ENCODE results near the gene SLC1A4. TPM values are rescaled to one million over a fixed set of nuclear protein-coding genes. Genes with fewer than 3 reads are reported as not detected.

Gene SLC1A4
- total and polyA plus RNA-seq, 8 donors, result 10.9 to 72.7 (median 23.1) TPM

GRCh38 chr2:64989982-64990614 lies 899 bp downstream of the SLC1A4 start:
- Histone ChIP-seq H3K27ac (peak overlapping the region; percentile 80 to 96 (median 93)), H3K4me1 (peaks cover 0 to 7% (median 6%) of the 10 kb centered on the region in 3 donors), H3K4me3 (peak overlapping the region; percentile 64 to 95 (median 82)), H3K9me3 (no peaks in the 10 kb centered on the region), H3K27me3 (no peaks in the 10 kb centered on the region), H3K36me3 (no peaks in the 10 kb centered on the region)
- intact Hi-C loops (cut with DNase I), result no loop called here
- FAIRE-seq, result no peak
- peak; percentile 9 to 63 (median 31) for DNase-seq
- TF ChIP-seq CTCF (IDR thresholded peaks at IDR 0.05), result no peak
- 21 to 23% methylated on average over 35 of the region's 35 CpGs for WGBS, 2 donors
- ATAC-seq, result peak in 1 of 4 donors; percentile 1

- WGBS, 2 donors, result 44 to 46% methylated on average over 1 of the region's 1 CpG
- FAIRE-seq (no peak), ATAC-seq (no peak), DNase-seq (no peak)
- Histone ChIP-seq H3K4me3 (peak overlapping the region; percentile 64 to 95 (median 82)), H3K27me3 (no peaks in the 10 kb centered on the region), H3K36me3 (no peaks in the 10 kb centered on the region), H3K4me1 (peaks cover 0 to 7% (median 6%) of the 10 kb centered on the region in 3 donors), H3K9me3 (no peaks in the 10 kb centered on the region), H3K27ac (no peak overlapping the region)
- no peak for TF ChIP-seq CTCF (IDR thresholded peaks at IDR 0.05)
- intact Hi-C loops (cut with DNase I), result no loop called here
Observed at GRCh38 chr2:64990876-64991275, 1.7 kb downstream of the SLC1A4 start.

GRCh38 chr2:64992218-64992617 lies 3.0 kb downstream of the SLC1A4 start:
- Histone ChIP-seq H3K9me3 (no peaks in the 10 kb centered on the region), H3K27ac (no peak overlapping the region), H3K27me3 (no peaks in the 10 kb centered on the region), H3K4me3 (peak overlapping the region in 2 of 4 donors; percentile 1 to 11), H3K4me1 (peaks cover 0 to 7% (median 6%) of the 10 kb centered on the region in 3 donors), H3K36me3 (no peaks in the 10 kb centered on the region)
- no peak for TF ChIP-seq CTCF (IDR thresholded peaks at IDR 0.05)
- ATAC-seq, result no peak
- no peak for FAIRE-seq
- 70 to 77% methylated on average over 5 of the region's 5 CpGs for WGBS, 2 donors
- no peak for DNase-seq
- intact Hi-C loops (cut with DNase I), result no loop called here

GRCh38 chr2:64992990-64993389 lies 3.8 kb downstream of the SLC1A4 start:
- TF ChIP-seq CTCF (IDR thresholded peaks at IDR 0.05), result no peak
- ATAC-seq (no peak), FAIRE-seq (no peak), DNase-seq (peak in 3 of 6 donors; percentile 29 to 51 (median 37))
- no peaks in the 10 kb centered on the region for H3K9me3 ChIP-seq
- peak overlapping the region in 2 of 4 donors; percentile 1 to 11 for H3K4me3 ChIP-seq
- no peak overlapping the region for H3K27ac ChIP-seq
- intact Hi-C loops (cut with DNase I), result no loop called here
- H3K36me3 ChIP-seq, result no peaks in the 10 kb centered on the region
- WGBS, 2 donors, result 39 to 48% methylated on average over 4 of the region's 4 CpGs
- no peaks in the 10 kb centered on the region for H3K27me3 ChIP-seq
- peaks cover 0 to 7% (median 6%) of the 10 kb centered on the region in 3 donors for H3K4me1 ChIP-seq

GRCh38 chr2:64995041-64995440 lies 5.8 kb downstream of the SLC1A4 start:
- 52 to 57% methylated on average over 3 of the region's 3 CpGs for WGBS, 2 donors
- ATAC-seq, result no peak
- intact Hi-C loops (cut with DNase I), result no loop called here
- no peak for DNase-seq
- Histone ChIP-seq H3K4me3 (no peak overlapping the region), H3K27me3 (no peaks in the 10 kb centered on the region), H3K4me1 (peaks cover 10 to 19% (median 17%) of the 10 kb centered on the region in 3 donors), H3K36me3 (no peaks in the 10 kb centered on the region), H3K27ac (no peak overlapping the region), H3K9me3 (no peaks in the 10 kb centered on the region)
- no peak for FAIRE-seq
- TF ChIP-seq CTCF (IDR thresholded peaks at IDR 0.05), result no peak

Measured in pancreas (tissue), 10 donors.